K562 (cell line): ENCODE measurements around the gene MAST1. TPM values are rescaled to one million over a fixed set of nuclear protein-coding genes. Genes with fewer than 3 reads are reported as not detected.
"Not testable (repeated sequence)": the region's sequence is repeated elsewhere in the genome, so short reads cannot be mapped to it uniquely, and the experiment has no call there.

ENCODE experiments used
- BRD9 ChIP-seq: fragments of 450-650 bp; IDR thresholded peaks from 2 replicates; pipeline ENCODE4 v1.6.1; 2018; ENCODE audit warnings: low read depth; ENCODE audit not compliant: partially characterized antibody
- CGGBP1 ChIP-seq: fragments of 250-450 bp; sonication (Bioruptor Pico); IDR thresholded peaks from 2 replicates; pipeline ENCODE4 v1.9.0; 2021; ENCODE audit warnings: mild to moderate bottlenecking
- HDGF ChIP-seq: fragments of 450-650 bp; IDR thresholded peaks from 2 replicates; pipeline ENCODE4 v1.6.1; 2016
- HLTF ChIP-seq: fragments of 450-650 bp; IDR thresholded peaks from 2 replicates; pipeline ENCODE4 v1.6.1; 2016
- MCM3 ChIP-seq: fragments of 450-650 bp; IDR thresholded peaks from 2 replicates; pipeline ENCODE4 v1.6.1; 2016
- NBN ChIP-seq: fragments of 450-650 bp; IDR thresholded peaks from 2 replicates; pipeline ENCODE4 v1.6.1; 2016; ENCODE audit warnings: low read depth, mild to moderate bottlenecking
- NFATC3 ChIP-seq: fragments of 450-650 bp; IDR thresholded peaks from 2 replicates; pipeline ENCODE4 v1.6.1; 2017; ENCODE audit warnings: mild to moderate bottlenecking
- NFIC ChIP-seq: fragments of 450-650 bp; IDR thresholded peaks from 2 replicates; pipeline ENCODE4 v1.6.1; 2017; ENCODE audit warnings: mild to moderate bottlenecking, inconsistent platforms
- PHF21A ChIP-seq: fragments of 450-650 bp; IDR thresholded peaks from 2 replicates; pipeline ENCODE4 v1.6.1; 2017; ENCODE audit warnings: low read depth, borderline replicate concordance
- PKNOX1 ChIP-seq: fragments of 450-650 bp; IDR thresholded peaks from 2 replicates; pipeline ENCODE4 v1.6.1; 2016
- RBM25 ChIP-seq: fragments of 200-400 bp; formaldehyde crosslinking; IDR thresholded peaks from 2 replicates; pipeline ENCODE4 v1.6.1; 2018; ENCODE audit warnings: low read length, low read depth, moderate library complexity; ENCODE audit not compliant: severe bottlenecking
- SUPT5H ChIP-seq: fragments of 450-650 bp; IDR thresholded peaks from 2 replicates; pipeline ENCODE4 v1.6.1; 2016
- TRIM24 ChIP-seq, 2 experiments: fragments of 450-650 bp; IDR thresholded peaks; 2 replicates each; pipeline ENCODE4 v1.6.1; 2016
- ZBTB40 ChIP-seq, 2 experiments: fragments of 450-650 bp in 1 of 2; sonication (generic) in 1 of 2; formaldehyde crosslinking in 1 of 2; IDR thresholded peaks; 2 replicates each; pipeline versions ENCODE4 v1.7.1 to v1.9.0; 2016 to 2022; ENCODE audit warnings: inconsistent platforms in 1 of 2, mild to moderate bottlenecking in 1 of 2, missing genetic modification reagents in 1 of 2
- polyA plus RNA-seq, 8 experiments: library from polyadenylated mRNA; depleted of rRNA in 4 of 8; stranded (reverse) in 5 of 8; unstranded in 3 of 8; fragments of >200 nt; fragmentation: Nextera tagmentation in 2 of 8; fragmentation: Illumina TruSeq in 1 of 8; extraction: Ambion mirVana in 2 of 8; extraction: Trizol in 1 of 8; gene quantifications; 2 replicates each; pipeline versions ENCODE4 v1.2.1 to v1.2.3, GENCODE V29; 2011 to 2014; ENCODE audit warnings: inconsistent platforms in 1 of 8, missing spikeins in 1 of 8
- total RNA-seq, 7 experiments: library from RNA; depleted of rRNA in 6 of 7; stranded (reverse); fragments of >200 nt in 6 of 7; fragmentation: Illumina TruSeq in 2 of 7; extraction: Trizol in 2 of 7; gene quantifications; 2 replicates each; pipeline versions ENCODE4 v1.2.1 to v1.2.3, GENCODE V29; 2011 to 2021; ENCODE audit warnings: low replicate concordance in 1 of 7
- TF ChIP-seq, protein P1 (sequence below): fragments of 450-650 bp; IDR thresholded peaks from 2 replicates; pipeline ENCODE4 v1.6.1; 2016; ENCODE audit warnings: borderline replicate concordance

The MAST1 gene
- total and polyA plus RNA-seq, 9 of the 15 experiments (the other 6 are each of a cell fraction or from before 2014, with no cell fraction given): 0.48 to 10.3 (median 3.9) TPM

GRCh38 chr19:12890299-12890786 is 52.0 kb downstream of the MAST1 start (continued):
- TF ChIP-seq RBM25: peak; percentile 49
- TF ChIP-seq ZBTB40 (IDR thresholded peaks at IDR 0.05): peak; percentile 61; the same call in 1 of the 2 replicates
- not testable (repeated sequence) for TF ChIP-seq ZBTB40 (CRISPR knock-in tag; IDR thresholded peaks at IDR 0.05)
- TF ChIP-seq TRIM24 (IDR thresholded peaks at IDR 0.05): peak; percentile 43 to 47; a peak in 2 of 4 replicates
- TF ChIP-seq PKNOX1: peak; percentile 74
- TF ChIP-seq NBN: peak; percentile 81
- 0 out of 2 replicates have a peak, but pooled peaks have one; percentile 56 for TF ChIP-seq PHF21A
- TF ChIP-seq, protein P1, sequence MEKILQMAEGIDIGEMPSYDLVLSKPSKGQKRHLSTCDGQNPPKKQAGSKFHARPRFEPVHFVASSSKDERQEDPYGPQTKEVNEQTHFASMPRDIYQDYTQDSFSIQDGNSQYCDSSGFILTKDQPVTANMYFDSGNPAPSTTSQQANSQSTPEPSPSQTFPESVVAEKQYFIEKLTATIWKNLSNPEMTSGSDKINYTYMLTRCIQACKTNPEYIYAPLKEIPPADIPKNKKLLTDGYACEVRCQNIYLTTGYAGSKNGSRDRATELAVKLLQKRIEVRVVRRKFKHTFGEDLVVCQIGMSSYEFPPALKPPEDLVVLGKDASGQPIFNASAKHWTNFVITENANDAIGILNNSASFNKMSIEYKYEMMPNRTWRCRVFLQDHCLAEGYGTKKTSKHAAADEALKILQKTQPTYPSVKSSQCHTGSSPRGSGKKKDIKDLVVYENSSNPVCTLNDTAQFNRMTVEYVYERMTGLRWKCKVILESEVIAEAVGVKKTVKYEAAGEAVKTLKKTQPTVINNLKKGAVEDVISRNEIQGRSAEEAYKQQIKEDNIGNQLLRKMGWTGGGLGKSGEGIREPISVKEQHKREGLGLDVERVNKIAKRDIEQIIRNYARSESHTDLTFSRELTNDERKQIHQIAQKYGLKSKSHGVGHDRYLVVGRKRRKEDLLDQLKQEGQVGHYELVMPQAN: peak; percentile 89
- peak; percentile 14; the same call in 1 of the 2 replicates for TF ChIP-seq NFIC
- TF ChIP-seq CGGBP1 (CRISPR knock-in tag): 0 out of 2 replicates have a peak, but pooled peaks have one; percentile 40
- TF ChIP-seq SUPT5H: peak; percentile 74
- TF ChIP-seq HDGF: peak; percentile 94; the same call in 1 of the 2 replicates
- peak; percentile 98 for TF ChIP-seq HLTF
- peak; percentile 97 for TF ChIP-seq MCM3
- TF ChIP-seq NFATC3: peak; percentile 68; the same call in 1 of the 2 replicates
- TF ChIP-seq BRD9: peak; percentile 86
